Kidney (tissue), 14 donors: ENCODE results near the gene DISC1. TPM values are rescaled to one million over a fixed set of nuclear protein-coding genes. Genes with fewer than 3 reads are reported as not detected.

Experiments used
- DNase-seq, 5 donors: peaks; one replicate each; pipeline ENCODE4 v3.0.0-alpha.2; 2013 to 2020
- FAIRE-seq: peaks from 2 replicates; lab custom pipeline; 2012; peaks lifted over from hg19 to GRCh38; lab: Jason Lieb, UNC
- H3K27ac ChIP-seq, 2 donors: one replicate each; pipeline ENCODE4 v1.7.0; 2013; ENCODE audit warnings: low read depth in 2 of 2, low read length in 2 of 2, inconsistent platforms in 1 of 2
- H3K27me3 ChIP-seq: one replicate; pipeline ENCODE4 v1.7.1; 2013; ENCODE audit warnings: low read length, inconsistent platforms; ENCODE audit not compliant: control insufficient read depth, insufficient read depth
- H3K36me3 ChIP-seq, 3 donors: one replicate each; pipeline versions ENCODE4 v1.7.0 to v1.7.1; 2013; ENCODE audit warnings: low read length in 3 of 3, control low read depth in 1 of 3, inconsistent platforms in 1 of 3; ENCODE audit not compliant: insufficient read depth in 3 of 3, control insufficient read depth in 2 of 3
- H3K4me1 ChIP-seq, 3 donors: one replicate each; pipeline versions ENCODE4 v1.7.0 to v1.7.1; 2013; ENCODE audit warnings: low read length in 3 of 3, inconsistent platforms in 1 of 3, low read depth in 1 of 3; ENCODE audit not compliant: control insufficient read depth in 2 of 3, insufficient read depth in 2 of 3
- H3K4me3 ChIP-seq, 3 donors: one replicate each; pipeline versions ENCODE4 v1.7.0 to v1.8.1; 2013; ENCODE audit warnings: low read length in 3 of 3, control low read depth in 1 of 3, inconsistent platforms in 1 of 3
- H3K9ac ChIP-seq, 3 donors: one replicate each; pipeline versions ENCODE4 v1.7.0 to v1.7.1; 2013; ENCODE audit warnings: low read length in 3 of 3, control low read depth in 1 of 3, inconsistent platforms in 1 of 3
- H3K9me3 ChIP-seq, 3 donors: one replicate each; pipeline versions ENCODE4 v1.7.0 to v1.7.1; 2013; ENCODE audit warnings: low read length in 3 of 3, control low read depth in 1 of 3, inconsistent platforms in 1 of 3; ENCODE audit not compliant: control insufficient read depth in 2 of 3, insufficient read depth in 1 of 3
- intact Hi-C: fragments of 100-400 bp; cut with DNase I; formaldehyde crosslinking; loops from one replicate; pipeline ENCODE4 v1.11.1; 2022
- polyA plus RNA-seq: library from polyadenylated mRNA; stranded (reverse); fragments of 350-450 nt; fragmentation: Illumina TruSeq; extraction: RNeasy Lipid Tissue Mini Kit (QIAGEN cat#74804); gene quantifications from one replicate; pipeline ENCODE4 v1.2.3, GENCODE V29; 2014; ENCODE audit warnings: low read depth, low replicate concordance; ENCODE audit not compliant: insufficient read depth
- total RNA-seq: library from RNA; stranded (reverse); fragmentation: NEBNext Ultra II Directional; extraction: Animal tissue kit (Norgen Biotek cat#: 25700); gene quantifications from one replicate; pipeline ENCODE4 v1.2.1, GENCODE V29; 2021
- TF ChIP-seq, protein P1 (sequence below): IDR thresholded peaks from 3 replicates; pipeline ENCODE4 v1.5.1; 2012; ENCODE audit warnings: mild to moderate bottlenecking, moderate library complexity, borderline replicate concordance; ENCODE audit not compliant: insufficient read depth; ENCODE audit errors: extremely low read depth
- donor health status: control.
- donor health status: control.
- donor health status: control.
- donor health status: control.
- donor health status: control.
- donor health status: DM: yes; HTN: yes; CAD: no.
- donor health status: Normal renal cell carcinoma (clear cell type).

DISC1 gene
- total and polyA plus RNA-seq, 2 donors from 2014 or later: 0.80 to 15.9 TPM

GRCh38 chr1:231666220-231666936 is 39.8 kb downstream of the DISC1 start:
- H3K27me3 ChIP-seq: no peaks in the 10 kb centered on the region
- no peak overlapping the region for H3K27ac ChIP-seq
- H3K36me3 ChIP-seq: no peaks in the 10 kb centered on the region
- peaks cover 0 to 9% (median 0%) of the 10 kb centered on the region in 3 donors for H3K9me3 ChIP-seq
- intact Hi-C loops: no loop called here
- H3K9ac ChIP-seq: no peak overlapping the region
- TF ChIP-seq, protein P1, sequence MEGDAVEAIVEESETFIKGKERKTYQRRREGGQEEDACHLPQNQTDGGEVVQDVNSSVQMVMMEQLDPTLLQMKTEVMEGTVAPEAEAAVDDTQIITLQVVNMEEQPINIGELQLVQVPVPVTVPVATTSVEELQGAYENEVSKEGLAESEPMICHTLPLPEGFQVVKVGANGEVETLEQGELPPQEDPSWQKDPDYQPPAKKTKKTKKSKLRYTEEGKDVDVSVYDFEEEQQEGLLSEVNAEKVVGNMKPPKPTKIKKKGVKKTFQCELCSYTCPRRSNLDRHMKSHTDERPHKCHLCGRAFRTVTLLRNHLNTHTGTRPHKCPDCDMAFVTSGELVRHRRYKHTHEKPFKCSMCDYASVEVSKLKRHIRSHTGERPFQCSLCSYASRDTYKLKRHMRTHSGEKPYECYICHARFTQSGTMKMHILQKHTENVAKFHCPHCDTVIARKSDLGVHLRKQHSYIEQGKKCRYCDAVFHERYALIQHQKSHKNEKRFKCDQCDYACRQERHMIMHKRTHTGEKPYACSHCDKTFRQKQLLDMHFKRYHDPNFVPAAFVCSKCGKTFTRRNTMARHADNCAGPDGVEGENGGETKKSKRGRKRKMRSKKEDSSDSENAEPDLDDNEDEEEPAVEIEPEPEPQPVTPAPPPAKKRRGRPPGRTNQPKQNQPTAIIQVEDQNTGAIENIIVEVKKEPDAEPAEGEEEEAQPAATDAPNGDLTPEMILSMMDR: no peak
- FAIRE-seq (no peak), DNase-seq (no peak)
- no peak overlapping the region for H3K4me3 ChIP-seq
- H3K4me1 ChIP-seq: peaks cover 0 to 3% (median 0%) of the 10 kb centered on the region in 3 donors

- TF ChIP-seq, protein P1: no peak
- DNase-seq (no peak), FAIRE-seq (no peak)
- Histone ChIP-seq H3K36me3 (no peaks in the 10 kb centered on the region), H3K27me3 (no peaks in the 10 kb centered on the region), H3K9ac (no peak overlapping the region), H3K27ac (no peak overlapping the region), H3K4me3 (no peak overlapping the region), H3K4me1 (peaks cover 0 to 3% (median 0%) of the 10 kb centered on the region in 3 donors), H3K9me3 (peaks cover 0 to 7% (median 0%) of the 10 kb centered on the region in 3 donors)
- intact Hi-C loops: no loop called here
Measured at GRCh38 chr1:231666937-231667608, 40.5 kb downstream of the DISC1 start.

DNA sequence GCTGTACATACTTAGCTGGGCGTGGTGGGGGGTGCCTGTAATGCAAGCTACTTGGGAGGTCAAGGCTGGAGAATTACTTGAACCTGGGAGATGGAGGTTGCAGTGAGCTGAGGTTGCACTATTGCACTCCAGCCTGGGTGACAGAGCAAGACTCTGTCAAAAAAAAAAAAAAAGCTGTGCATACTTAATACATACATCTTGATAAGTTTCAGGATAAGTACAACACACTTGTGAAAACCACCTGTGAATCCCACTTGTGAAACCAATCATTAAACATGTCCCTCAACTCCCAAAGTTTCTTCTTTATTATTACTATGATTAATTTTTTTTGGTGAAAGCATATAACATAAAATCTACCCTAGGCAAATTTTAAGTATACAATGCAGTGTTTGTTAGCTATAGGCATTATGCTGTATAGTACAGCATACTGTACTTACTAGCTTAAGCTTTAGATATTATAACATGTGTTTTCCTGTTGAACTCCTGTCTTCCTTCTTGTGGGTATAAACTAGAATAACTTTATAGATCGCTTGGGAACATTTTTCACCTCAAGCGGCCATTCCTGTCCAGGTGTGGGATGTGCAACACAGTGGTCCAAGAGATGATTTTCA is 41.4 kb downstream of the DISC1 start:
- peaks cover 0 to 4% (median 0%) of the 10 kb centered on the region in 3 donors for H3K9me3 ChIP-seq
- no peak overlapping the region for H3K27ac ChIP-seq
- FAIRE-seq: no peak
- no peak overlapping the region for H3K4me3 ChIP-seq
- TF ChIP-seq, protein P1: no peak
- no peak overlapping the region for H3K9ac ChIP-seq
- H3K36me3 ChIP-seq: no peaks in the 10 kb centered on the region
- H3K4me1 ChIP-seq: peaks cover 0 to 3% (median 0%) of the 10 kb centered on the region in 3 donors
- intact Hi-C loops: no loop called here
- no peak for DNase-seq
- H3K27me3 ChIP-seq: no peaks in the 10 kb centered on the region
